Activated T-cell treated with anti-CD3 and anti-CD28 coated beads for 48 hours (primary cell): ENCODE measurements around the gene PDE10A.
"Not testable (repeated sequence)": the region's sequence is repeated elsewhere in the genome, so short reads cannot be mapped to it uniquely, and the experiment has no call there.

Source experiments
- DNase-seq: peaks from one replicate; pipeline ENCODE4 v3.0.0-alpha.2; 2020; ENCODE audit warnings: low read depth

The PDE10A gene

GRCh38 chr6:165469483-165469882, 193.6 kb downstream of the PDE10A start:
- DNase-seq = no peak

GRCh38 chr6:165468340-165469235, 194.5 kb downstream of the PDE10A start:
- DNase-seq = no peak

- not testable (repeated sequence) for DNase-seq
Observed at GRCh38 chr6:165463499-165463898, 199.5 kb downstream of the PDE10A start.

- not testable (repeated sequence) for DNase-seq
Observed at GRCh38 chr6:165459605-165460301, 203.3 kb downstream of the PDE10A start.

GRCh38 chr6:165458134-165458533, 204.9 kb downstream of the PDE10A start:
- no peak for DNase-seq

GRCh38 chr6:165456286-165456685, 206.8 kb downstream of the PDE10A start:
- DNase-seq = no peak

GRCh38 chr6:165455488-165455887, 207.6 kb downstream of the PDE10A start:
- DNase-seq = no peak

- no peak for DNase-seq
Observed at GRCh38 chr6:165453395-165453794, 209.6 kb downstream of the PDE10A start.

- DNase-seq = no peak
Observed at GRCh38 chr6:165451838-165452237, 211.2 kb downstream of the PDE10A start.

- DNase-seq = no peak
Observed at GRCh38 chr6:165448210-165448609, 214.8 kb downstream of the PDE10A start.

GRCh38 chr6:165447141-165447540, 215.9 kb downstream of the PDE10A start:
- DNase-seq = no peak

GRCh38 chr6:165446331-165446730, 216.7 kb downstream of the PDE10A start:
- DNase-seq = no peak

- DNase-seq = no peak
Observed at GRCh38 chr6:165443462-165443861, 219.6 kb downstream of the PDE10A start.

GRCh38 chr6:165441181-165441580, 221.9 kb downstream of the PDE10A start:
- no peak for DNase-seq

- DNase-seq = no peak
Observed at GRCh38 chr6:165439928-165440554, 223.0 kb downstream of the PDE10A start.

GRCh38 chr6:165426892-165427291, 236.1 kb downstream of the PDE10A start:
- no peak for DNase-seq

- no peak for DNase-seq
Observed at GRCh38 chr6:165422192-165422591, 240.8 kb downstream of the PDE10A start.

- no peak for DNase-seq
Observed at GRCh38 chr6:165417278-165417865, 245.7 kb downstream of the PDE10A start.

- no peak for DNase-seq
Observed at GRCh38 chr6:165404697-165405096, 258.3 kb downstream of the PDE10A start.

GRCh38 chr6:165404296-165404695, 258.7 kb downstream of the PDE10A start:
- DNase-seq = no peak

GRCh38 chr6:165403006-165403595, 259.9 kb downstream of the PDE10A start:
- DNase-seq = no peak

- DNase-seq = no peak
Observed at GRCh38 chr6:165401092-165401491, 261.9 kb downstream of the PDE10A start.
